ENCODE results near the gene RERG.
"Not testable (repeated sequence)": the region's sequence is repeated elsewhere in the genome, so short reads cannot be mapped to it uniquely, and the experiment has no call there.

RERG gene

DNA sequence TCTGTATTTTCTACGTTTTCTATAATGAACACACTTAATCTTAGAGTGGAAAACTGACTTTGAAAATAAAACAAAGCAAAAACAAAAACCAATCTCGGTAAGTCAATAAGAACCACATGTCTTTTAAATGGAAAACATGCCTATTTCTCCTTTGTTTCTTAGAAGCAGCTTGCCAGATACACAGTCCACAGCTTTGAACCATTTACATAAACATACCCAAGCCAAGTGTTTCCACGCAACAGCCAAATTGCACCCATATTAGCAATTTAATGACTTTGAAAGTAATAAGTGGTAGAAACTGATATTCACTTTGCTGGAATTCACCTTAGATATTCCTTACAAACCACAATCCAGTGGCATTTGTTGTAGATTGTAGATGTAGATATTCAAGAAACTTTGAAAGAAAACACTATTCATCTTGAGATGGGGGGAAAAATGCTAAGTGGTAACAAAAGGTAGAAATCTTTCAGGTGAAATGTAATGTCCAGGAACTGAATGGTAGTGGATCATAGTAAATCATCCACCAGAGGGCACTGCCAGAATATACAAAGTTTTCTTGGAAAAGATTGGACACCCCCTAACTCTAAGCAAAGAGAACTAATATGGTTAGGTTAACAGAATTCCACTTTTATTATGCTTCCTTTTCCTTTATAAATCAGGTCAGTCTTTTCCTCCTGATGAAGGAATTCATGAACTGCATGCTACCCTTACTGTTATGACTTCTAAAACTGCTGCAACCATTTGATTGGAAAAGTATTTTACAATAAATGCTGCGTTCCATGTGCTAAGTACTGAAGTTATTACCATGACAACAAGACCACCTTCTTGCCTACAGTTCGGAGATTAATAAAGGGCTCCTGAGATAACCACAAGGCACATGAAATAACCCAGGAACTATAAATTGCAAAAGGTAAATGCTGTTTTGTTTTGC lies 69.8 kb downstream of the RERG start:
- no peak for DNase-seq (ENCODE audit: low read depth in 1 of 2, low spot score in 1 of 2)

DNA sequence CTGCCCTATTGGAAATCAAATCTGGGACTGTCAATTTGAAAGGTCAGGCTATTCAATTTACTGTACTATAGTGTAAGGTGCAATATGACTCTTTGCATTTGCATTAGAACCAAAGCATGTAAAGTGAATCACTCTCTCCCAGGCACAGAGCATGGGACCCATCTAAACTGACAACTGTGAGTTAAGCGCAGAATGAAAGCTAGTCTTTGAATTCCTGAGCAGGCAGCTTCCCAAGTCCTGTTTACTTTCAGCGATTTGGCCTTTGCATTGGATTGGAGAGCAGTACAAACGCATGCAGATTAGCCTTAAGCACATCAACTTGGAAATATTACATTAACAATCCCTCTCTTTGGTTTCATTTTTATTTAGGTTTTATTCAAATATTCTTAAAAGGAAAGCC lies 74.6 kb downstream of the RERG start:
- DNase-seq (ENCODE audit: low read depth in 1 of 2, low spot score in 1 of 2) = no peak

DNA sequence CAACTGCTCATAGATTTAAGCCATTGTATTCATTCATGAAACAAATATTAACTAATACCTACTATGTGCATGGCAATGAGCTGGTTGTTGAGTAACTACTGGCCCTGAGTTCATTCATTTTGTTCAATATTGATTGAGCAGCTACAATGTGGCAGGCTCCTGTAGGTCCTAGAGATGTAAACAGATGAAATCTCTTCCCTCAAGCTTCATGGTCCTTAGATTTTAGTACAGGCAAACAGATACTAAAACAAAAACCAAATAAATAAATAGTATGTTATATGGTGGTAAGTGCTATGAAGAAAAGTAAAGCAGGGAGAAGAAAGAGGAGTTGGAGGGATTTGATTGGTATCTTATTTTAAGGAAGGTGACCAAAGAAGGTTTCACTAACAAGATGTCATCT lies 77.8 kb downstream of the RERG start:
- DNase-seq (ENCODE audit: low read depth in 1 of 2, low spot score in 1 of 2) = no peak

DNA sequence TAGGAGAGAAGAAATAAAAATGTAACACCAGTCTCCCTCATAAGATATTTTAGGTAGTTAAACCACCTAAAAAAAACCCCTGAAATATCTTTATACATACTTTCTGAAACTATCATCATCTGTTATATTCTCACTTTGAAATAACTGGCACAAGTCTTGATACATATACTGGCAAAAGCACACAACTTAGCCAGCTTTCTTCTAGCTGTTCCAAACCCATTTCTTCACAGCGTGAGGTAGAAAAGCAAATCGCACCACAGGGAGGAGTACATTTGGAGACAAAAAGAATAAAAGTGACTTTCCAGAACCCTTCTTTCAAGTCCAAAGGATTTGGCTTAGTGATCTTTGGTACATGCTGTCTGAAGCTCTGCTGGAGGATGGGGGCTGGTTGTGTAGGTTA lies 78.5 kb downstream of the RERG start:
- no peak for DNase-seq (ENCODE audit: low read depth in 1 of 2, low spot score in 1 of 2)

DNA sequence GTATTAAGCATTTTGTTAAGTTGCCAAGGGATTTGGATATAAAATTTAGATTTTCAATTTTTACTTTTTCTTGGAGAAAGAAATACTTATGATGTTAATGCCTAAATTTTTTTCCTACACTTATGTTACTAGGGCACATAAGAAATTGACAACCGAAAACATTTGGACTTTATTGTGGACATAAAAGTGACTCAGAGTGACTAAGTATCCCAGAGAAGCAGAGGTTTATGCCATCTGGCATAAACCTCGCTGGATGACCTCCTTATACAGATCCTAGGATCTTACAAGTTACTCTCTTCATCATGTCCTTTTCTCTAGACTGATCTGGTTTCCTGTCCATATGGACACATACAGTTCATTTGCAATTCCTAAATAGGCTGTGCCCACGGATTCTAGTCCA lies 89.8 kb downstream of the RERG start:
- no peak for DNase-seq (ENCODE audit: low read depth in 1 of 2, low spot score in 1 of 2)

DNA sequence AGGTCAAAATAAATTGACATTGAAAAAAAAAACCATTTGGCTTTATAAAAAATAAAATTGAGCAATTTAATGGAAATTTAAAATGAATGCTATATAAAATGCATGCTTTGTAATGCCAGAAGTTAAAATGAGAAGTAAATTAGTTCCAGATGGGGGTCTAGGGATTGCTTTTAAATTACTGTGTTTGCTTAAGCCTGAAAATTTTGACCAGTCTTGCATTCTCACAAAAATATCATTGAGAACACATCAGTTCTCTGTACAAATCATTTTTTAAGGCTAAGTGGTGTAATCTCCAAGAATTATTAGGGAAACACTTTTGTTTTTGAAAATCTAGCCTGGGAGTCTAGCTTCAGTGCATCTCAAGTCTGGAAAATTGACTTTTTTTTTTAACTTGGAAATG lies 90.7 kb downstream of the RERG start:
- DNase-seq (ENCODE audit: low read depth in 1 of 2, low spot score in 1 of 2) = no peak

DNA sequence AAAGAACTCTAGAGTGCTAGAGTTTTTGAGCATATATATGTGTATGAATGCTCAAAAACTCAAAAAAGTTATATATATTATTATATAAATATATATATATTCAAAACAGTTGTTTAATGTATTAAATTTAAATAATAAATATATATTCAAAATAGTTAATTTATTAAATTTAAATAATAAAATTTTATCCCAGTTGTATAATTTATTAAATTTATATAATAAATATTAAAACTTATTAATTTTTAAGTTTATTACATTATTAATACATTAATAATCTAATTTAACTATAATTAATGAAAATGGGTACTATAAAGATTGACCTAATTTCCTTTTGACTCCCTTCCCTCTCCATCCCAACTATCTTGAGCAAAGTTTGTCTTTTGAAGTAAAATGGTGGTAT lies 97.8 kb downstream of the RERG start:
- DNase-seq (ENCODE audit: low read depth in 1 of 2, low spot score in 1 of 2) = no peak

DNA sequence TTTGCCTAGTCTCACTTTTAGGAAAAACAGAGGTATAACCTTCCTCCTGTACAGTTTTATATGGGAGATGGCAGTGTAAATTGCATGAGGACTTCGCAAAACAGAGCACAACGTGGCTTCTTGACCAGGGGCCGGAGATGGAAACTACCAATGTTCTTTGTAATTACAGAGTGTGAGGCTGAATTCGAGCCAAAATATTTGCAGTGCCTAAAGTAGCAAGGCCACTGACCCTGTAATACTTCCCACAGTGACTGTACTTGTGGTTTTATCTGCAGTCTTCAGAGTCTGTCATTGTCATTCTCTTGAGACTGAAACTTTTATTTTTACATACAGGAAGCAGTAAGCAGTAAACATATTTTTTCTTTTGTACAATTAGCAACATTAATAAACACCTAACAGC lies 98.9 kb downstream of the RERG start:
- DNase-seq (ENCODE audit: low read depth in 1 of 2, low spot score in 1 of 2) = no peak

DNA sequence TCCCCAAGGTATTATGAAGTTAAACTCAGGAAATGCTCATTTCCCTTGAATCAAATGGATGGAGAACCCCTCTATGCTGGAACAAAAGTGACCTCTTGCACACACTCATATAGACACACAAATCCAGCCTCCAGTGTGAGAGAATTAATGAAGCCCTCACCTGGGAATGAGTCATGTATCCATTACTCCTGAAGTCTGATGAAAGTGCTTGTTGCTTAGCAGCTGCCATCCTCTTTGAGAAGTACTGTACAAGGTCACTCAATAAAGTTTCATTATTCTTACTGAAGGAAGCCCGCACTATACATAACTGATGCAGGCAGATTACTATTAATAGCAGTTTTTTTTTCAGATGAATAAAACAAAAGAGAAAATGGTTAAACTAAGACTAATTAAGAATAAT lies 102.3 kb downstream of the RERG start:
- DNase-seq (ENCODE audit: low read depth in 1 of 2, low spot score in 1 of 2) = no peak

DNA sequence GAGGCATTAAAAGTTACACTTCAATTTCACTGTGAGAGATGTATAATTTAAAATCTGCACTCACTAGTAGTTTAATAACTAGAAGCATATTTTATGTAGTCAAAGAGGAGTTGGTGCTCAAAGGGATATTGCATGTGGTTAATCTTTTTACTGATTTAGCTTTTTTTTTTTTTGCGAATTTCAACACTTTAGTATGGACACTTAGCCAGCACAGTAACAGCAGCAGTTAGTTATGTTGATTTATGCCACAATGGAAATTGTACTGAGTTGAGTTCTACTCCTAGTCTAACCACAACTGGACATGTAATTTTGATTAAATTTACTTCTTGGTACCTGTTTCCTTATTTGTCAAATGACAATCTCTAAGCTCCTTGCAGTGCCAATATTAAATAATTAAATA lies 104.2 kb downstream of the RERG start:
- DNase-seq (ENCODE audit: low read depth in 1 of 2, low spot score in 1 of 2) = no peak

DNA sequence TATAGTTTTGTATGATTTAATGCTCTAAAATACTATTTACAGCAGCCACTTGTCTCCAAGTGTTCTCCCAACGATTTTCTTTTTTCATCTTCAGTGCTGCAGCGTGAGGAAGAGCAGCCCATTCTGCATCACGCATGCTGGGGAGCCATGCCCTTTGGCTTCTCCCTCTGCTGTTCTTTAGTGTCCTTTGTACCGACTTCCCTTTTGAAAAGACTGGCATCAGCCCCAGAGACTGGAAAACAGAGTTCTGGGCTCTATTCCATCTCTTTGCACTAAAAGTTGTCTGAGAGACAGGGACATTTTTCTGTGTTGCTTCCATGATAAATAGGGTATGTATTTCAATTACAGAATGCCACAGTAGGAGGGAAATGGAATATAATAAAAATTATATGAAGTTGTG lies 105.1 kb downstream of the RERG start:
- no peak for DNase-seq (ENCODE audit: low read depth in 1 of 2, low spot score in 1 of 2)

DNA sequence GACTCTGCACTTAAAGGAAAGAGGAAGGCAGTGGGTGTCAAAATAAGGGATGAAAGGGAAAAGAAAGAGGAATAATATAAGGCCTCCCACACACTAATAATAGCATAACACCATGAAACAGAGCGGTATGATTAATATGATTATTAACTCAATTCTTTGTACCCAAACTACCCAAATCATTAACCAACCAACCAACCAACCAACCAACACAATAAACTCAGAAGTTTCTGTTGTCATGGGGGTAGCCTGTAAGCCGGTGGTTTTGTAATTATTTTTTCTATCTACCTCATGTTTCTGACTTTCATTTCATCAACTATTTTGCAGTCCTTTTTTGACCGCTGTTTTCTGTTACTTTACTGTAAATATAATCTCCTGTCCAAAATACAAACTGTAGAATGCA lies 105.8 kb downstream of the RERG start:
- DNase-seq (ENCODE audit: low read depth in 1 of 2, low spot score in 1 of 2) = no peak

DNA sequence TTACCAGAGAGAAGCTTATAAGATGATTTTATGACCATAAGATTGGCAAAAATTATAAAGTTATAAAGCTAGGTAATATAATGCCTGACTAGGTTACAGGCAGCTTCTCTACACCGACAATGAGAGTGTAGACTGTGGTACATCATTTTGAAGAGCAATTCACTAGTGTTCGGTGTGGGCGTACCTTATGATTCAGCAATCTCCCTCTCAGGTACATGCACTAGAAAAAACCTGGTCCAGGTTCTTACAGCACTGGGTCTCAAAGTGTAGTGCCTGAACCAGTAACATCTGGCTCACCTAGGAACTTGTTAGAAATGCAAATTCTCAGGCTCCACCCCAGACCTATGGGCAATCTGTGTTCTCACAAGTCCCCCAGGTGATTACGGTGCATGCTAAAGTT lies 106.7 kb downstream of the RERG start:
- DNase-seq (ENCODE audit: low read depth in 1 of 2, low spot score in 1 of 2) = no peak

DNA sequence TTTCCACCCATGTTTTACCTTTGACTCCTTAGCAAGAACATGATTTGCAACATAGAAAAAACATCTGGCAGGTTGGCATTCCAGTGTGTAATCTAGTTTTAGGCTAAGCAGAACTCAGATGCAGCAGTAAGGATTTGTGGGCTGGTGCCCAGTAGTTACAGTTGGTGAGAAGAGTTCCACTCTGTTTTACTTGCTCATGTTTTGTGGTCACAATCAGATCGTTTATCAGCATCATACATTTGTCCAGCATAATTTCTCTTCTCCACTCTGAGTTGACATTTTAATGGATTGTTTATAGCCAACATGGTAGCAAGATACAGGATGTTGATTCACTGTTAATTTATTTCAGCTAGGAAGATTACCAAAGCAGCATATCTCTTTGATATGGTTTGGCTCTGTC lies 128.4 kb downstream of the RERG start:
- DNase-seq (ENCODE audit: low read depth in 1 of 2, low spot score in 1 of 2) = no peak

DNA sequence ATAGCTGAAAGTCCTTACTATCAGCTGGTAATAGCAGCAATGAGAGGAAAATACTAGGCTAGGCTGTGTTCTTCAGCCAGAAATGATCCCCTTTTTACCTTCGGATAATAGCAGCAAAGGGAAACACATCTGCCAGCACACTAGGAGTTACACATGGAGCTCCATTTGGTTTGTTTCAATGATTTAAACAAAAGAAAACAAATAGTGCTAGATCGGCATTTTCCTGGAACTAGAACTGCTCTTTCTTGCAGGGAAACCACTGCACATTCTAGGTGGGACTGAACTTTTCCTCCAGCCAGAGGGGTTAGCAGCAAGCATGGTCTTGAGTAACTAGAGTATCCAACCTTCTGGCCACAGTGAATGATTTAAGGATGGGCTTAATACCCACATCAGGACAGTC lies 130.8 kb downstream of the RERG start:
- no peak for DNase-seq (ENCODE audit: low read depth in 1 of 2, low spot score in 1 of 2)

DNA sequence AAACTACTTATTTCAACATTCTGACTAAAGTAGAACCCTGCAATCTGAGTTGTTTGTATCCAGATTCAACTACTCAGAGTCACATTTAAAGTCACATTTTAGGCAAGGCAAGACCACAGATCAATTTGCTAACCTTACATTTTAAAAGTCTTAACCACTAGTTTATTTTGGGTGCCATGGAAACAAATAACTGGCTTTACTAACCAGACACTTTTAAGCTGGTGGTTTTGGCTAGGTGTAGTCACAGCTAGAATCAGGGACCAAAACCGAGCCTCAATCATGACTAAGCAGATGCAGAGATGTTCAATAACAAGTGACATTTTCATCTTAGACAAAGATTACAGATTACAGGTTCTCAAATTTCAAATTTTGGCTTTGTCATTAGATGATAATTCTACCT lies 133.1 kb downstream of the RERG start:
- DNase-seq (ENCODE audit: low read depth in 1 of 2, low spot score in 1 of 2) = no peak

DNA sequence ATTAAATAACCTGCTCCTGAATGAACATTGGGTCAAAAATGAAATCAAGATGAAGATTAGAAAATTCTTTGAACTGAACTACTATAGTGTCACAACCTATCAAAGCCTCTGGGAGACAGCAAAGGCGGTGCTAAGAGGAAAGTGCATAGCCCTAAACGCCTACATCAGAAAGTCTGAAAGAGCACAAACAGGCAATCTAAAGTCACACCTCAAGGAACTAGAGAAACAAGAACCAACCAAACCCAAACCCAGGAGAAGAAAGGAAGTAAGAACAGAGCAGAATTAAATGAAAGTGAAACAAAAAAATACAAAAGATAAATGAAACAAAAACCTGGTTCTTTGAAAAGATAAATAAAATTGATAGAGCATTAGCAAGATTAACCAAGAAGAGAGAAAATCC lies 143.5 kb downstream of the RERG start:
- not testable (repeated sequence) for DNase-seq (ENCODE audit: low read depth in 1 of 2, low spot score in 1 of 2)

DNA sequence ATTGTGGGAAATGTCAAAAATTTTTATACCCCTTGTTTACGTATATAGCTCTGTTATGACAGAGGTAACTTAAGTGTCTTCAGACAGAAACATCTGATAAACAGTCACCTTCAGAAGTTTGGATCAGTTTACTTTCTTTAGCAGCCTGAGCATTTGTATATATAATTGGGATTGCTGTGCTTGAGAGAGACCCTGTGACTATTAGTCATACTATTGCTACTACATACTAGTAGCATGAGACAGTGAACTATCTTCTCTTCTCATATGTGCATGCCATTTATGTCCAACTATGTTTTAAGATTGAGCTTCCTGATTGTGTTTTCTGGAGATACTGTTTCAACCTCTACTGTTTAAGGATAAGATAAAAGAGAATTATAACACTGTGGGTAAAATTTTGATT lies 146.9 kb downstream of the RERG start:
- no peak for DNase-seq (ENCODE audit: low read depth in 1 of 2, low spot score in 1 of 2)

DNA sequence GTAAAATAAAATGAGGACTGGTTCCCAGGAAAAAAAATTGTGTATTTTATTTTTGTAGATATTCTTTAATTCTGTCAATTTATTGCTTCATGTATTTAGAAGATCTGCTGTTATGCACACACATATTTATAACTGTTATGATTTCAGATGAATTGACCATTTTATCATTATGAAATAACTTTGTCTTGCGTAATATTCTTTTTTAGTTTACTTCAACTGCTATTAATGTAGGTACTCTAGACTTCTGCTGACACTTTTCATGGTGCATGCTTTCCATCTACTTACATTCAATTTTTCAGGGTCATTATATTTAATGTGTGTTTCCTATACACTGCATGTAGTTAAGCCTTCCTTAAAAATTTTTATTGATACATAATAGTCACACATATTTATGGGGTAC lies 162.1 kb downstream of the RERG start:
- no peak for DNase-seq (ENCODE audit: low read depth in 1 of 2, low spot score in 1 of 2)
